Measurements from ENCODE around the gene UFSP2.

UFSP2 gene

GRCh38 chr4:185463541-185463940 lies 37.8 kb upstream of the UFSP2 start:
- Histone ChIP-seq H3K4me2 (no peak overlapping the region), H4K20me1 (ENCODE audit: insufficient read depth) (no peaks in the 10 kb centered on the region), H3K4me3 (IDR thresholded peaks at IDR 0.05; ENCODE audit: insufficient read depth, low read depth, low read length) (no peak overlapping the region), H3K27ac (no peak overlapping the region), H3K4me1 (ENCODE audit: low read depth, poor library complexity, severe bottlenecking) (peaks cover 11% of the 10 kb centered on the region), H3K36me3 (ENCODE audit: insufficient read depth) (no peaks in the 10 kb centered on the region), H3K9ac (no peak overlapping the region), H2AFZ (ENCODE audit: low read depth) (no peak overlapping the region), H3K79me2 (ENCODE audit: insufficient read depth, low read depth) (no peaks in the 10 kb centered on the region), H3K27me3 (ENCODE audit: insufficient read depth, low read depth) (no peaks in the 10 kb centered on the region)
- no peak for TF ChIP-seq CTCF (conservative IDR thresholded peaks at IDR 0.05; ENCODE audit: low read depth, low read length)

GRCh38 chr4:185461565-185461964 lies 35.8 kb upstream of the UFSP2 start:
- no peaks in the 10 kb centered on the region for H4K20me1 ChIP-seq (ENCODE audit: insufficient read depth)

GRCh38 chr4:185457136-185457535 lies 31.4 kb upstream of the UFSP2 start:
- H4K20me1 ChIP-seq (ENCODE audit: insufficient read depth), result no peaks in the 10 kb centered on the region
- no peaks in the 10 kb centered on the region for H3K27me3 ChIP-seq (ENCODE audit: insufficient read depth, low read depth)
- H3K9ac ChIP-seq, result no peak overlapping the region
- H3K4me1 ChIP-seq (ENCODE audit: low read depth, poor library complexity, severe bottlenecking), result peaks cover 20% of the 10 kb centered on the region
- no peak overlapping the region for H3K4me2 ChIP-seq
- TF ChIP-seq CTCF (conservative IDR thresholded peaks at IDR 0.05; ENCODE audit: low read depth, low read length), result no peak
- H3K4me3 ChIP-seq (IDR thresholded peaks at IDR 0.05; ENCODE audit: insufficient read depth, low read depth, low read length), result no peak overlapping the region
- no peaks in the 10 kb centered on the region for H3K36me3 ChIP-seq (ENCODE audit: insufficient read depth)
- H3K27ac ChIP-seq, result no peak overlapping the region
- H3K79me2 ChIP-seq (ENCODE audit: insufficient read depth, low read depth), result no peaks in the 10 kb centered on the region
- H2AFZ ChIP-seq (ENCODE audit: low read depth), result no peak overlapping the region

More at GRCh38 chr4:185461565-185461964, 35.8 kb upstream of the UFSP2 start:
- no peak overlapping the region for H3K9ac ChIP-seq
- no peak overlapping the region for H3K27ac ChIP-seq
- peaks cover 12% of the 10 kb centered on the region for H3K4me1 ChIP-seq (ENCODE audit: low read depth, poor library complexity, severe bottlenecking)
- H2AFZ ChIP-seq (ENCODE audit: low read depth), result no peak overlapping the region
- no peaks in the 10 kb centered on the region for H3K79me2 ChIP-seq (ENCODE audit: insufficient read depth, low read depth)
- H3K36me3 ChIP-seq (ENCODE audit: insufficient read depth), result no peaks in the 10 kb centered on the region
- no peak overlapping the region for H3K4me3 ChIP-seq (IDR thresholded peaks at IDR 0.05; ENCODE audit: insufficient read depth, low read depth, low read length)
- H3K4me2 ChIP-seq, result no peak overlapping the region
- no peaks in the 10 kb centered on the region for H3K27me3 ChIP-seq (ENCODE audit: insufficient read depth, low read depth)
- no peak for TF ChIP-seq CTCF (conservative IDR thresholded peaks at IDR 0.05; ENCODE audit: low read depth, low read length)

GRCh38 chr4:185456131-185456530 lies 30.4 kb upstream of the UFSP2 start:
- TF ChIP-seq CTCF (conservative IDR thresholded peaks at IDR 0.05; ENCODE audit: low read depth, low read length), result no peak

More at GRCh38 chr4:185456131-185456530, 30.4 kb upstream of the UFSP2 start:
- no peak overlapping the region for H3K9ac ChIP-seq
- no peak overlapping the region for H2AFZ ChIP-seq (ENCODE audit: low read depth)
- H3K4me1 ChIP-seq (ENCODE audit: low read depth, poor library complexity, severe bottlenecking), result peaks cover 20% of the 10 kb centered on the region
- no peaks in the 10 kb centered on the region for H3K27me3 ChIP-seq (ENCODE audit: insufficient read depth, low read depth)
- H3K4me3 ChIP-seq (IDR thresholded peaks at IDR 0.05; ENCODE audit: insufficient read depth, low read depth, low read length), result no peak overlapping the region
- H3K4me2 ChIP-seq, result no peak overlapping the region
- H3K79me2 ChIP-seq (ENCODE audit: insufficient read depth, low read depth), result no peaks in the 10 kb centered on the region
- H4K20me1 ChIP-seq (ENCODE audit: insufficient read depth), result no peaks in the 10 kb centered on the region
- H3K27ac ChIP-seq, result no peak overlapping the region
- no peaks in the 10 kb centered on the region for H3K36me3 ChIP-seq (ENCODE audit: insufficient read depth)
